ENCODE data around the gene HACL1.

The HACL1 gene

DNA sequence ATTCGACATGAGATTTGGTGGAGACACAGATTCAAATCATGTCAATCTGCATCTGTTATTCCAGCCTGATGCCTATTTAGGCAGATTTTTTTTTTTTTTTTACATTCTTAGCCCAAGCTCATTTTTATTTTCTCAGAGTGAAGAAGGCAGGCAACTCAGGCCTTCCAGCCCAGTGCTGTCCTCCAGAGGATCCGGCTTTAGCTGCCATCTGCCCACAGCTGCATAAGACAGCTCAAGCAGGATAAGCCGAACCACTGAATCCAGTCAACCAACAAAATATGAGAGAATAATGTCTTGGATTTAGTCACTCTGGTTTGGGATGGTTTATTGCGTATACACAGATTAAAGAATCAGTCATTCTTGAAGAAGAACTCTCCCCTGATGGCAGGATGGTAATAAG is 60.0 kb downstream of the HACL1 start (continued):
- TF ChIP-seq, protein P1, sequence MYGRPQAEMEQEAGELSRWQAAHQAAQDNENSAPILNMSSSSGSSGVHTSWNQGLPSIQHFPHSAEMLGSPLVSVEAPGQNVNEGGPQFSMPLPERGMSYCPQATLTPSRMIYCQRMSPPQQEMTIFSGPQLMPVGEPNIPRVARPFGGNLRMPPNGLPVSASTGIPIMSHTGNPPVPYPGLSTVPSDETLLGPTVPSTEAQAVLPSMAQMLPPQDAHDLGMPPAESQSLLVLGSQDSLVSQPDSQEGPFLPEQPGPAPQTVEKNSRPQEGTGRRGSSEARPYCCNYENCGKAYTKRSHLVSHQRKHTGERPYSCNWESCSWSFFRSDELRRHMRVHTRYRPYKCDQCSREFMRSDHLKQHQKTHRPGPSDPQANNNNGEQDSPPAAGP (tag by site-specific recombination; IDR thresholded peaks at IDR 0.05): no peak
- TF ChIP-seq ZNF558 (tag by site-specific recombination; IDR thresholded peaks at IDR 0.05): no peak
- TF ChIP-seq OVOL3 (tag by site-specific recombination; IDR thresholded peaks at IDR 0.05): no peak
- TF ChIP-seq, protein P2, sequence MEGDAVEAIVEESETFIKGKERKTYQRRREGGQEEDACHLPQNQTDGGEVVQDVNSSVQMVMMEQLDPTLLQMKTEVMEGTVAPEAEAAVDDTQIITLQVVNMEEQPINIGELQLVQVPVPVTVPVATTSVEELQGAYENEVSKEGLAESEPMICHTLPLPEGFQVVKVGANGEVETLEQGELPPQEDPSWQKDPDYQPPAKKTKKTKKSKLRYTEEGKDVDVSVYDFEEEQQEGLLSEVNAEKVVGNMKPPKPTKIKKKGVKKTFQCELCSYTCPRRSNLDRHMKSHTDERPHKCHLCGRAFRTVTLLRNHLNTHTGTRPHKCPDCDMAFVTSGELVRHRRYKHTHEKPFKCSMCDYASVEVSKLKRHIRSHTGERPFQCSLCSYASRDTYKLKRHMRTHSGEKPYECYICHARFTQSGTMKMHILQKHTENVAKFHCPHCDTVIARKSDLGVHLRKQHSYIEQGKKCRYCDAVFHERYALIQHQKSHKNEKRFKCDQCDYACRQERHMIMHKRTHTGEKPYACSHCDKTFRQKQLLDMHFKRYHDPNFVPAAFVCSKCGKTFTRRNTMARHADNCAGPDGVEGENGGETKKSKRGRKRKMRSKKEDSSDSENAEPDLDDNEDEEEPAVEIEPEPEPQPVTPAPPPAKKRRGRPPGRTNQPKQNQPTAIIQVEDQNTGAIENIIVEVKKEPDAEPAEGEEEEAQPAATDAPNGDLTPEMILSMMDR (tag by site-specific recombination; IDR thresholded peaks at IDR 0.05): no peak
- TF ChIP-seq ZNF621 (tag by site-specific recombination; IDR thresholded peaks at IDR 0.05): no peak
- TF ChIP-seq ZNF48 (tag by site-specific recombination; IDR thresholded peaks at IDR 0.05): no peak
- no peak for TF ChIP-seq ZNF530 (tag by site-specific recombination; IDR thresholded peaks at IDR 0.05; ENCODE audit: low read depth)
- TF ChIP-seq KLF9 (tag by site-specific recombination; IDR thresholded peaks at IDR 0.05; ENCODE audit: low read depth): no peak
- no peak for TF ChIP-seq ZNF548 (tag by site-specific recombination; IDR thresholded peaks at IDR 0.05)

DNA sequence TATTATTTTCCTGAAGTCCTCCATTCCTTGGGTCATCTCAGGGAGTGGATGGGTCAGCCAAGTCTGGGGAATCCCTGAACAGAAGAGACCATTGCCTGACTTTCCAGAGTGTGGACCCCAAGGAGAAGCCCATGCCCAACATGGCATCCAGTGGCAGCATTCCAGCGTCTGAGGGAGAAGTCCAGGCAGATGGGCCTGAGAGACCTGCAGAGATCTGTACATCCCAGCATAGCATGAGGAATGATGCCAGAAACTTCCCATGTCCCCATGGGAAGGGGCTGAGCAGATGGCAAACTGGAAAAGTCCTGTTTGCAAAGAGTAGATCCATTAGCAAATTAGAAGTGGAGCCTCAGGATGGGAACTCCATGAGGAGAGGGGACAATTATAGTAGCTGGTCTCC is 62.3 kb downstream of the HACL1 start:
- TF ChIP-seq, protein P3, sequence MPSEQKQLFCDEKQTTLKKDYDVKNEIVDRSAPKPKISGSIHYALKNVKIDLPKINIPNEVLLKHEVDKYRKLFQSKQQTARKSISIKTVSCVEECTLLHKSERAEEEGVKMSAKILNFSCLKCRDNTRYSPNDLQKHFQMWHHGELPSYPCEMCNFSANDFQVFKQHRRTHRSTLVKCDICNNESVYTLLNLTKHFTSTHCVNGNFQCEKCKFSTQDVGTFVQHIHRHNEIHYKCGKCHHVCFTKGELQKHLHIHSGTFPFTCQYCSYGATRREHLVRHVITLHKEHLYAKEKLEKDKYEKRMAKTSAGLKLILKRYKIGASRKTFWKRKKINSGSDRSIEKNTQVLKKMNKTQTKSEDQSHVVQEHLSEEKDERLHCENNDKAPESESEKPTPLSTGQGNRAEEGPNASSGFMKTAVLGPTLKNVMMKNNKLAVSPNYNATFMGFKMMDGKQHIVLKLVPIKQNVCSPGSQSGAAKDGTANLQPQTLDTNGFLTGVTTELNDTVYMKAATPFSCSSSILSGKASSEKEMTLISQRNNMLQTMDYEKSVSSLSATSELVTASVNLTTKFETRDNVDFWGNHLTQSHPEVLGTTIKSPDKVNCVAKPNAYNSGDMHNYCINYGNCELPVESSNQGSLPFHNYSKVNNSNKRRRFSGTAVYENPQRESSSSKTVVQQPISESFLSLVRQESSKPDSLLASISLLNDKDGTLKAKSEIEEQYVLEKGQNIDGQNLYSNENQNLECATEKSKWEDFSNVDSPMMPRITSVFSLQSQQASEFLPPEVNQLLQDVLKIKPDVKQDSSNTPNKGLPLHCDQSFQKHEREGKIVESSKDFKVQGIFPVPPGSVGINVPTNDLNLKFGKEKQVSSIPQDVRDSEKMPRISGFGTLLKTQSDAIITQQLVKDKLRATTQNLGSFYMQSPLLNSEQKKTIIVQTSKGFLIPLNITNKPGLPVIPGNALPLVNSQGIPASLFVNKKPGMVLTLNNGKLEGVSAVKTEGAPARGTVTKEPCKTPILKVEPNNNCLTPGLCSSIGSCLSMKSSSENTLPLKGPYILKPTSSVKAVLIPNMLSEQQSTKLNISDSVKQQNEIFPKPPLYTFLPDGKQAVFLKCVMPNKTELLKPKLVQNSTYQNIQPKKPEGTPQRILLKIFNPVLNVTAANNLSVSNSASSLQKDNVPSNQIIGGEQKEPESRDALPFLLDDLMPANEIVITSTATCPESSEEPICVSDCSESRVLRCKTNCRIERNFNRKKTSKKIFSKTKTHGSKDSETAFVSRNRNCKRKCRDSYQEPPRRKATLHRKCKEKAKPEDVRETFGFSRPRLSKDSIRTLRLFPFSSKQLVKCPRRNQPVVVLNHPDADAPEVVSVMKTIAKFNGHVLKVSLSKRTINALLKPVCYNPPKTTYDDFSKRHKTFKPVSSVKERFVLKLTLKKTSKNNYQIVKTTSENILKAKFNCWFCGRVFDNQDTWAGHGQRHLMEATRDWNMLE (tag by site-specific recombination; conservative IDR thresholded peaks at IDR 0.05; ENCODE audit: low read depth): no peak
- no peak for TF ChIP-seq SP2 (tag by site-specific recombination; IDR thresholded peaks at IDR 0.05)
- no peak for TF ChIP-seq ZNF239 (tag by site-specific recombination; IDR thresholded peaks at IDR 0.05)
- no peak for TF ChIP-seq ZFP69B (tag by site-specific recombination; IDR thresholded peaks at IDR 0.05)
- TF ChIP-seq ZNF426 (tag by site-specific recombination; IDR thresholded peaks at IDR 0.05): no peak
- no peak for TF ChIP-seq ZNF677 (tag by site-specific recombination; IDR thresholded peaks at IDR 0.05)
- no peak for TF ChIP-seq GLI2 (tag by site-specific recombination; IDR thresholded peaks at IDR 0.05; ENCODE audit: borderline replicate concordance, low read depth)
- no peak for TF ChIP-seq GFI1B (tag by site-specific recombination; IDR thresholded peaks at IDR 0.05)
- TF ChIP-seq ZNF596 (tag by site-specific recombination; IDR thresholded peaks at IDR 0.05): no peak
- TF ChIP-seq, protein P4, sequence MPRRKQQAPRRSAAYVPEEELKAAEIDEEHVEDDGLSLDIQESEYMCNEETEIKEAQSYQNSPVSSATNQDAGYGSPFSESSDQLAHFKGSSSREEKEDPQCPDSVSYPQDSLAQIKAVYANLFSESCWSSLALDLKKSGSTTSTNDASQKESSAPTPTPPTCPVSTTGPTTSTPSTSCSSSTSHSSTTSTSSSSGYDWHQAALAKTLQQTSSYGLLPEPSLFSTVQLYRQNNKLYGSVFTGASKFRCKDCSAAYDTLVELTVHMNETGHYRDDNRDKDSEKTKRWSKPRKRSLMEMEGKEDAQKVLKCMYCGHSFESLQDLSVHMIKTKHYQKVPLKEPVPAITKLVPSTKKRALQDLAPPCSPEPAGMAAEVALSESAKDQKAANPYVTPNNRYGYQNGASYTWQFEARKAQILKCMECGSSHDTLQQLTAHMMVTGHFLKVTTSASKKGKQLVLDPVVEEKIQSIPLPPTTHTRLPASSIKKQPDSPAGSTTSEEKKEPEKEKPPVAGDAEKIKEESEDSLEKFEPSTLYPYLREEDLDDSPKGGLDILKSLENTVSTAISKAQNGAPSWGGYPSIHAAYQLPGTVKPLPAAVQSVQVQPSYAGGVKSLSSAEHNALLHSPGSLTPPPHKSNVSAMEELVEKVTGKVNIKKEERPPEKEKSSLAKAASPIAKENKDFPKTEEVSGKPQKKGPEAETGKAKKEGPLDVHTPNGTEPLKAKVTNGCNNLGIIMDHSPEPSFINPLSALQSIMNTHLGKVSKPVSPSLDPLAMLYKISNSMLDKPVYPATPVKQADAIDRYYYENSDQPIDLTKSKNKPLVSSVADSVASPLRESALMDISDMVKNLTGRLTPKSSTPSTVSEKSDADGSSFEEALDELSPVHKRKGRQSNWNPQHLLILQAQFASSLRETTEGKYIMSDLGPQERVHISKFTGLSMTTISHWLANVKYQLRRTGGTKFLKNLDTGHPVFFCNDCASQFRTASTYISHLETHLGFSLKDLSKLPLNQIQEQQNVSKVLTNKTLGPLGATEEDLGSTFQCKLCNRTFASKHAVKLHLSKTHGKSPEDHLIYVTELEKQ (tag by site-specific recombination; IDR thresholded peaks at IDR 0.05; ENCODE audit: borderline replicate concordance): no peak
- TF ChIP-seq, protein P5, sequence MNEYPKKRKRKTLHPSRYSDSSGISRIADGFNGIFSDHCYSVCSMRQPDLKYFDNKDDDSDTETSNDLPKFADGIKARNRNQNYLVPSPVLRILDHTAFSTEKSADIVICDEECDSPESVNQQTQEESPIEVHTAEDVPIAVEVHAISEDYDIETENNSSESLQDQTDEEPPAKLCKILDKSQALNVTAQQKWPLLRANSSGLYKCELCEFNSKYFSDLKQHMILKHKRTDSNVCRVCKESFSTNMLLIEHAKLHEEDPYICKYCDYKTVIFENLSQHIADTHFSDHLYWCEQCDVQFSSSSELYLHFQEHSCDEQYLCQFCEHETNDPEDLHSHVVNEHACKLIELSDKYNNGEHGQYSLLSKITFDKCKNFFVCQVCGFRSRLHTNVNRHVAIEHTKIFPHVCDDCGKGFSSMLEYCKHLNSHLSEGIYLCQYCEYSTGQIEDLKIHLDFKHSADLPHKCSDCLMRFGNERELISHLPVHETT (tag by site-specific recombination; IDR thresholded peaks at IDR 0.05): no peak
- TF ChIP-seq ZNF266 (tag by site-specific recombination; IDR thresholded peaks at IDR 0.05; ENCODE audit: low read depth): no peak
- TF ChIP-seq ZNF324 (tag by site-specific recombination; IDR thresholded peaks at IDR 0.05): no peak
- TF ChIP-seq ZNF791 (tag by site-specific recombination; IDR thresholded peaks at IDR 0.05): no peak
- TF ChIP-seq, protein P6, sequence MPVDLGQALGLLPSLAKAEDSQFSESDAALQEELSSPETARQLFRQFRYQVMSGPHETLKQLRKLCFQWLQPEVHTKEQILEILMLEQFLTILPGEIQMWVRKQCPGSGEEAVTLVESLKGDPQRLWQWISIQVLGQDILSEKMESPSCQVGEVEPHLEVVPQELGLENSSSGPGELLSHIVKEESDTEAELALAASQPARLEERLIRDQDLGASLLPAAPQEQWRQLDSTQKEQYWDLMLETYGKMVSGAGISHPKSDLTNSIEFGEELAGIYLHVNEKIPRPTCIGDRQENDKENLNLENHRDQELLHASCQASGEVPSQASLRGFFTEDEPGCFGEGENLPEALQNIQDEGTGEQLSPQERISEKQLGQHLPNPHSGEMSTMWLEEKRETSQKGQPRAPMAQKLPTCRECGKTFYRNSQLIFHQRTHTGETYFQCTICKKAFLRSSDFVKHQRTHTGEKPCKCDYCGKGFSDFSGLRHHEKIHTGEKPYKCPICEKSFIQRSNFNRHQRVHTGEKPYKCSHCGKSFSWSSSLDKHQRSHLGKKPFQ (tag by site-specific recombination; IDR thresholded peaks at IDR 0.05): no peak
- no peaks in the 10 kb centered on the region for H3K36me3 ChIP-seq (ENCODE audit: control insufficient read depth in 2 of 2, insufficient read depth in 1 of 2, low read length in 2 of 2)
- H3K4me1 ChIP-seq (ENCODE audit: control insufficient read depth, insufficient read depth, low read length): no peaks in the 10 kb centered on the region
- no peak overlapping the region for H3K4me3 ChIP-seq (ENCODE audit: low read depth, low read length)
- ChIA-PET POLR2A (no interaction called here), CTCF (no interaction called here)
- H3K27ac ChIP-seq (ENCODE audit: extremely low read depth, low read depth, low read length): no peak overlapping the region
- no peaks in the 10 kb centered on the region for H3K9me3 ChIP-seq (ENCODE audit: control insufficient read depth, insufficient read depth, low read depth, low read length)

Data from HEK293 (cell line).